Right lobe of liver (tissue), 6 donors: ENCODE measurements around the gene CYTH3. TPM values are rescaled to one million over a fixed set of nuclear protein-coding genes. Genes with fewer than 3 reads are reported as not detected.
A peak's percentile ranks its signal among the peaks of the same experiment; 100 is the strongest.

Source experiments
- ATAC-seq, 4 donors: fragments of 200-7000 bp; cut with Tn5 transposase; one replicate each; pipeline ENCODE4 v1.9.1; 2020; ENCODE audit warnings: mild to moderate bottlenecking in 4 of 4, moderate library complexity in 4 of 4
- DNase-seq, 3 donors: peaks; one replicate each; pipeline ENCODE4 v3.0.0-alpha.2; 2020
- H3K27ac ChIP-seq, 3 donors: fragments of 200-600 bp; one replicate each; pipeline ENCODE4 v1.8.0; 2022
- H3K27me3 ChIP-seq, 2 donors: fragments of 200-600 bp; one replicate each; pipeline ENCODE4 v1.8.0; 2022
- H3K36me3 ChIP-seq, 4 donors: fragments of 200-600 bp; sonication (generic) in 1 of 4; one replicate each; pipeline versions ENCODE4 v1.5.1 to v1.8.0; 2017 to 2022; ENCODE audit warnings: control low read depth in 1 of 4
- H3K4me1 ChIP-seq, 4 donors: fragments of 200-600 bp; sonication (generic) in 1 of 4; one replicate each; pipeline versions ENCODE4 v1.5.1 to v1.8.0; 2017 to 2022; ENCODE audit warnings: control low read depth in 1 of 4
- H3K4me3 ChIP-seq, 3 donors: fragments of 200-600 bp; one replicate each; pipeline ENCODE4 v1.8.0; 2022
- H3K9me3 ChIP-seq, 4 donors: fragments of 200-600 bp; sonication (generic) in 1 of 4; one replicate each; pipeline versions ENCODE4 v1.5.1 to v1.8.0; 2017 to 2022; ENCODE audit warnings: control low read depth in 1 of 4
- POLR2A ChIP-seq: fragments of 450-650 bp; IDR thresholded peaks from one replicate; pipeline ENCODE4 v1.6.1; 2017; ENCODE audit warnings: antibody characterized with exemption, mild to moderate bottlenecking
- WGBS: methylation state at CpG from one replicate; pipeline ENCODE4 v1.1.6; 2018; ENCODE audit warnings: low coverage, low lambda C conversion rate; ENCODE audit not compliant: insufficient coverage; ENCODE audit errors: missing lambda C conversion rate; 5-methylcytosine and 5-hydroxymethylcytosine counted together
- intact Hi-C, 2 donors: fragments of 100-400 bp; cut with DNase I; formaldehyde crosslinking; loops; one replicate each; pipeline versions ENCODE4 v1.11.2 to v1.14.1; 2022
- total RNA-seq, 6 experiments: library from RNA; depleted of rRNA in 2 of 6; stranded (reverse); fragments of >200 nt in 2 of 6; fragmentation: NEBNext Ultra II Directional in 3 of 6; extraction: Animal tissue kit (Norgen Biotek cat#: 25700) in 3 of 6; gene quantifications; one replicate each; pipeline versions ENCODE4 v1.1.0 to v1.2.4, GENCODE V29; 2016 to 2023
- TF ChIP-seq, protein P1 (sequence below), 4 donors: fragments of 200-600 bp in 3 of 4; fragments of 450-650 bp in 1 of 4; IDR thresholded peaks; one replicate each; pipeline versions ENCODE4 v1.5.1 to v1.8.0; 2016 to 2022; ENCODE audit warnings: antibody characterized with exemption in 4 of 4, mild to moderate bottlenecking in 2 of 4
- donor health status: DM: no; HTN: yes; CAD: no.
- donor health status: DM: no; HTN: no; CAD: no.
- donor health status: DM: no; HTN: no; CAD: no.
- donor health status: DM: no; HTN: yes; CAD: no.
- donor health status: DM: no; HTN: yes; CAD: no.

Gene CYTH3
- total RNA-seq, 6 experiments from 2014 or later, result 2.7 to 6.6 (median 4.1) TPM

DNA sequence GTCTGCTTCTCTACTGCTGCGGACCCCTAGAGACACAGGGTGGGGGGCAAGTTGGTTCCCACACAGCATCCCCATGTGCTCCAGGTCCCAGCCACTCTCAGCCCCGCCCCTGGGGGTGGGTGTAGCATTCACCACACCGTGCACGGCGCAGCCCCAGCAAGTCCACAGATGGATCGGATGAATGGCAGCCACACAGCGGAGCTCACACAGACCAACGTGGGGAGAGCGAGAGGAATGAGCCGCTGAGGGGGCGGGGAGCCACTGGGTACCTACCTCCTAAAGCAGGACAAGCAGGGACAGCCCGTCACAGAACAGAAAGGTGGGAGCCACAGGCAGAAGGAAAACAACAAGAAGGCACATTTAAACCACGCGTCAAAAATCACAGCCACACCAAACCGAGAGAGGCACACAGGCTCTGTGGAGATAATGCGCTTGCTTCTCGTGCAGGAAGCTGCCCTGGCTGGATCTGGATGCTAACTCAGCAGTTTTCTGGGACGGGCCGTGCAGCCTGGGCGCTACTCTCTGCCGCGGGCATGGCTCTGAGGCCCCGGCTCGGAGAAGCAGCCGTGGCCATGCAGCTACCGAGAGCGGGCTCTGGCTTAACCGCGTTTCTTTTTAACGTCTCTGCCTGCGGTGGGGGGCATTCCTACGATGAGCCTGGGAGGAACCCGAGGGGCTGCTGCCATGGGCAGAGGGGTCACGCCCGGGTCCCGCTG, 102.5 kb downstream of the CYTH3 start:
- WGBS, result 81% methylated on average over 8 of the region's 36 CpGs
- Histone ChIP-seq H3K27ac (no peak overlapping the region), H3K4me3 (no peak overlapping the region), H3K9me3 (no peaks in the 10 kb centered on the region), H3K27me3 (no peaks in the 10 kb centered on the region), H3K36me3 (peaks cover 0 to 1% (median 0%) of the 10 kb centered on the region in 4 donors), H3K4me1 (no peaks in the 10 kb centered on the region)
- intact Hi-C loops, result loop anchor here (10.0 kb wide), 1 partner anchor 155 kb away; no protein-coding TSS in a partner anchor
- no peak for DNase-seq
- no peak for TF ChIP-seq POLR2A
- TF ChIP-seq, protein P1, sequence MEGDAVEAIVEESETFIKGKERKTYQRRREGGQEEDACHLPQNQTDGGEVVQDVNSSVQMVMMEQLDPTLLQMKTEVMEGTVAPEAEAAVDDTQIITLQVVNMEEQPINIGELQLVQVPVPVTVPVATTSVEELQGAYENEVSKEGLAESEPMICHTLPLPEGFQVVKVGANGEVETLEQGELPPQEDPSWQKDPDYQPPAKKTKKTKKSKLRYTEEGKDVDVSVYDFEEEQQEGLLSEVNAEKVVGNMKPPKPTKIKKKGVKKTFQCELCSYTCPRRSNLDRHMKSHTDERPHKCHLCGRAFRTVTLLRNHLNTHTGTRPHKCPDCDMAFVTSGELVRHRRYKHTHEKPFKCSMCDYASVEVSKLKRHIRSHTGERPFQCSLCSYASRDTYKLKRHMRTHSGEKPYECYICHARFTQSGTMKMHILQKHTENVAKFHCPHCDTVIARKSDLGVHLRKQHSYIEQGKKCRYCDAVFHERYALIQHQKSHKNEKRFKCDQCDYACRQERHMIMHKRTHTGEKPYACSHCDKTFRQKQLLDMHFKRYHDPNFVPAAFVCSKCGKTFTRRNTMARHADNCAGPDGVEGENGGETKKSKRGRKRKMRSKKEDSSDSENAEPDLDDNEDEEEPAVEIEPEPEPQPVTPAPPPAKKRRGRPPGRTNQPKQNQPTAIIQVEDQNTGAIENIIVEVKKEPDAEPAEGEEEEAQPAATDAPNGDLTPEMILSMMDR (IDR thresholded peaks at IDR 0.05), result no peak
- ATAC-seq, result peak in 3 of 4 donors; percentile 33 to 51 (median 48)

GRCh38 chr7:6168477-6168868, 104.0 kb downstream of the CYTH3 start:
- no peaks in the 10 kb centered on the region for H3K9me3 ChIP-seq
- no peak for TF ChIP-seq POLR2A
- TF ChIP-seq, protein P1 (IDR thresholded peaks at IDR 0.05), result no peak
- H3K27me3 ChIP-seq, result no peaks in the 10 kb centered on the region
- H3K36me3 ChIP-seq, result peaks cover 0 to 1% (median 0%) of the 10 kb centered on the region in 4 donors
- H3K27ac ChIP-seq, result no peak overlapping the region
- ATAC-seq, result no peak
- intact Hi-C loops, result loop anchor here (10.0 kb wide), 1 partner anchor 156 kb away; no protein-coding TSS in a partner anchor
- 79% methylated on average over 2 of the region's 14 CpGs for WGBS
- no peak for DNase-seq
- H3K4me1 ChIP-seq, result no peaks in the 10 kb centered on the region
- no peak overlapping the region for H3K4me3 ChIP-seq

DNA sequence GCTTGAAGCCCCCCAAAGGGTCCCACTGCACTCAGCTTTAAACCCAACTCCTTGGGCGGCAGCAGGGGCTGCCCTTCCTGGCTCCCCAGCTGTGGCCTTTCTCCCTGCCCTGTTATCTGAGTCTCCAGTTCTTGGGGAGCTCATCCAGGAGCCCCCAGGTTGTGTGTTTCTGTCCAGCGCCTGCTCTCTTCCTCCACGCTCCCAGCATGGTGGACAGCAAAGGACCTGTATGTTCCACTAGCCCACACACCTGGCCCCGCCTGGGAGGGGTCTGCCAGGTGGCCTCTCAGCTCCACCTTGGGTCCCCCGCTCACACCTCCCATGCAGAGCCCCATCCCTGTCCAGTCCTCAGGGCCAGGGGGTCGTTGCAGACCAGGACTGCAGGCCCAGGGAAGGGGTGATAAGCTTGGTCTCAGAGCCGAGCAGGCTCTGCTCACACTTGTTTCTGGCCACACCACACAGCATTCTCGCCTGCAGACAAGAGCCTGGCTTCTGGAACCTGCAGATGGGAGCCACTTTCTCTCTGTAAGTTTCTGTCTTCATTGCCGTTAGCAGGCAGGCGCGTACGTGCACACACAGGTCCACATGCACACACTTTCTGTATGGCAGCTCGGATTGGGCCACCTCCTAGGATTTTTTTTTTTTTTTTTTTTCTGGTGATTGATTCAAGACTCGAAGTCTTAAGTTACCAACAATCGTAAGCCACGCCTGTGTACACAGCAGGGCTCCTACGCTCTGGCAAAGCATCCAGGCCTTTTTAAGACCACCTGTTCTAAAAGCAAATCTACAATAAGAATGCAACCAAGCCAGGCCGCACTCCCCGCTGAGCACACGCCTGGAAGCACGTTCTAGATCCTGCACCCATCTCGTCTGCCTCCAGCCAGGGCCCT, 104.6 kb downstream of the CYTH3 start:
- TF ChIP-seq, protein P1 (IDR thresholded peaks at IDR 0.05), result no peak
- no peak for TF ChIP-seq POLR2A
- H3K36me3 ChIP-seq, result no peaks in the 10 kb centered on the region
- ATAC-seq (no peak), DNase-seq (no peak)
- no peak overlapping the region for H3K4me3 ChIP-seq
- no peaks in the 10 kb centered on the region for H3K9me3 ChIP-seq
- H3K4me1 ChIP-seq, result no peaks in the 10 kb centered on the region
- intact Hi-C loops, result loop anchor here (10.0 kb wide), 1 partner anchor 157 kb away; no protein-coding TSS in a partner anchor
- H3K27me3 ChIP-seq, result no peaks in the 10 kb centered on the region
- H3K27ac ChIP-seq, result no peak overlapping the region
- WGBS, result 90% methylated on average over 6 of the region's 22 CpGs

DNA sequence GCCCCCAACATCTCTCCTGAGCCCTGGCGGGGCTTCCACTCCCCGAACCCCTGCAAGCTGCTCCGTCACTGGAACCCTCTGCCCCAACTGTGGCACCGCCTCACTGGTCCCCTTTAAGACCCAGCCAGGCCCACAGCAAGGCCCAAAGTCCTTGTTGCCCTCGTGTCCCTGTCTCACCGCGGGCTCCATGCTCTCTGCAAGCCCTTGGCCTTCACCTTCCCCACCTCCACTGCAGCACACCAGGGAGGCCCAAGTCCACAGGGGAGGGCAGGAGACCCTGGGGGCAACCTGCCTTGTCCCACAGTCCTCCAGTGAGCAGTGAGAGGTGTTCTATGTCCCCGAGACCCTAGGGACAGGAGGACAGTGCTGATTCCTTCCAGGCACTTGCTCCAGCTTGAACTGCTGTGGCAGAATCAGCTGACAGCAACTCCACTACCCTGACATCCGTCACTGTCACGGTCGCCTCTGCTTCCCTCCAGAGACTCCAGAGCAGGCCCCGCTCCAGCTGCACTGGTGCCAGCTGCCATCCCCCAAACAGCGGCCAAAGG, 105.3 kb downstream of the CYTH3 start:
- peaks cover 0 to under 1% (median 0%) of the 10 kb centered on the region in 4 donors for H3K36me3 ChIP-seq
- 84% methylated on average over 7 of the region's 13 CpGs for WGBS
- TF ChIP-seq POLR2A, result no peak
- TF ChIP-seq, protein P1 (IDR thresholded peaks at IDR 0.05), result no peak
- no peaks in the 10 kb centered on the region for H3K27me3 ChIP-seq
- no peaks in the 10 kb centered on the region for H3K4me1 ChIP-seq
- H3K4me3 ChIP-seq, result no peak overlapping the region
- no peak overlapping the region for H3K27ac ChIP-seq
- DNase-seq, result no peak
- intact Hi-C loops, result loop anchor here (10.0 kb wide), 1 partner anchor 158 kb away; no protein-coding TSS in a partner anchor
- no peak for ATAC-seq
- H3K9me3 ChIP-seq, result no peaks in the 10 kb centered on the region
